GM10266 (cell line): ENCODE data around the gene UBE2J1.

Experiments
- DNase-seq: peaks from one replicate; pipeline ENCODE4 v3.0.0; 2012; ENCODE audit errors: extremely low spot score
- TF ChIP-seq, protein P1 (sequence below): IDR thresholded peaks from 2 replicates; pipeline ENCODE4 v1.5.1; 2012; ENCODE audit warnings: mild to moderate bottlenecking, low read depth; ENCODE audit not compliant: control insufficient read depth, insufficient read depth; ENCODE audit errors: missing control alignments

The UBE2J1 gene

DNA sequence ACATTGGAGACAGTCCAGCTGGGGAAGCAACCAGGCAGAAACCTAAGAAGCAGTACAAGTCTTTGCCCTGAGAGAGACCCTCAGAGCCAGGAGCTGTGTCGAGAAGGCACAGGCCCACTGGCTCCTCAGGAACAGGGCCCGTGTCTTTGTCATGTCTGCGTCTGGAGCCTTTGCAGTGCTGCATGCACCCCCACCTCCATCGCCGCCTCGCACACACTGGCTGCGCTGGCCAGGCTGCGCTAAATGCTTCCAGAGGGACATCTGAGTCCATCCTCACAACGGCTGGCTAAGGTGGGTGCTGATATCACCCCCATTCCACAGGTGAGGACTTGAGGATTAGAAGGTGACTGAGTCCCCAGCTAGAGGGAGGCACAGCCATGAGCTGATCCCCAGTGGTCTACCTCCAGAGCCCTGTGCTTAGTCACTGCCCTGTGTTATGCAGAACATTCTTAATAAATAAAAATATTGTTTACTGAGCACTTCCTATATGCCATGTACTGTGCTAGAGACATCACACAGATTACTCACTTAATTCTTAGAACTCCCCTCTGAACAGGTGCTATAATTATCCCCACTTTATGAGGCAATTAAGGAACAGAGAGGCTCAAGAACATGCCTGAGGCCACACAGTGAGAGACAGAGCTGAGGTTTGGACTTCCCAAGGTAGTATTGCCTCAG lies 65.0 kb downstream of the UBE2J1 start:
- TF ChIP-seq, protein P1, sequence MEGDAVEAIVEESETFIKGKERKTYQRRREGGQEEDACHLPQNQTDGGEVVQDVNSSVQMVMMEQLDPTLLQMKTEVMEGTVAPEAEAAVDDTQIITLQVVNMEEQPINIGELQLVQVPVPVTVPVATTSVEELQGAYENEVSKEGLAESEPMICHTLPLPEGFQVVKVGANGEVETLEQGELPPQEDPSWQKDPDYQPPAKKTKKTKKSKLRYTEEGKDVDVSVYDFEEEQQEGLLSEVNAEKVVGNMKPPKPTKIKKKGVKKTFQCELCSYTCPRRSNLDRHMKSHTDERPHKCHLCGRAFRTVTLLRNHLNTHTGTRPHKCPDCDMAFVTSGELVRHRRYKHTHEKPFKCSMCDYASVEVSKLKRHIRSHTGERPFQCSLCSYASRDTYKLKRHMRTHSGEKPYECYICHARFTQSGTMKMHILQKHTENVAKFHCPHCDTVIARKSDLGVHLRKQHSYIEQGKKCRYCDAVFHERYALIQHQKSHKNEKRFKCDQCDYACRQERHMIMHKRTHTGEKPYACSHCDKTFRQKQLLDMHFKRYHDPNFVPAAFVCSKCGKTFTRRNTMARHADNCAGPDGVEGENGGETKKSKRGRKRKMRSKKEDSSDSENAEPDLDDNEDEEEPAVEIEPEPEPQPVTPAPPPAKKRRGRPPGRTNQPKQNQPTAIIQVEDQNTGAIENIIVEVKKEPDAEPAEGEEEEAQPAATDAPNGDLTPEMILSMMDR, result no peak
- DNase-seq, result no peak

DNA sequence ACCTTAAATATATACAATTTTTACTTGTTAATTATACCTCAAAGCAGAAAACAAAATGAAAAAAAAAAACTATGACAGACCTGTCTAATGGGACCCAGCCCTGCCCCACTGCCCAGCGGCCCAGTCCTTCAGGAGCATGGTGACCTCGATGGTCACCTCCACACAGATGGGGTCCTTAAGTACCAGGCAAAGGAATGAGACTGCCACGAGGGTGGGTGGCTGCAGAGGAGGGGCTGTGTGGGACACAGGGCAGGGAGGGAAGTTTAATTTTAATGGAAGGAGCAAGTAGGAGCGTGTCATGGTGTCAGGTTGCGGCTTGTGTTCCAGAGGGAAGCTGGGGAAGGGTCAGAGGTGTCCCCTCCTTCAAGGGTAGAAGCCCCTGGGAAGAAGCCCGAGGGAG lies 66.0 kb downstream of the UBE2J1 start:
- no peak for DNase-seq
- TF ChIP-seq, protein P1, result no peak

DNA sequence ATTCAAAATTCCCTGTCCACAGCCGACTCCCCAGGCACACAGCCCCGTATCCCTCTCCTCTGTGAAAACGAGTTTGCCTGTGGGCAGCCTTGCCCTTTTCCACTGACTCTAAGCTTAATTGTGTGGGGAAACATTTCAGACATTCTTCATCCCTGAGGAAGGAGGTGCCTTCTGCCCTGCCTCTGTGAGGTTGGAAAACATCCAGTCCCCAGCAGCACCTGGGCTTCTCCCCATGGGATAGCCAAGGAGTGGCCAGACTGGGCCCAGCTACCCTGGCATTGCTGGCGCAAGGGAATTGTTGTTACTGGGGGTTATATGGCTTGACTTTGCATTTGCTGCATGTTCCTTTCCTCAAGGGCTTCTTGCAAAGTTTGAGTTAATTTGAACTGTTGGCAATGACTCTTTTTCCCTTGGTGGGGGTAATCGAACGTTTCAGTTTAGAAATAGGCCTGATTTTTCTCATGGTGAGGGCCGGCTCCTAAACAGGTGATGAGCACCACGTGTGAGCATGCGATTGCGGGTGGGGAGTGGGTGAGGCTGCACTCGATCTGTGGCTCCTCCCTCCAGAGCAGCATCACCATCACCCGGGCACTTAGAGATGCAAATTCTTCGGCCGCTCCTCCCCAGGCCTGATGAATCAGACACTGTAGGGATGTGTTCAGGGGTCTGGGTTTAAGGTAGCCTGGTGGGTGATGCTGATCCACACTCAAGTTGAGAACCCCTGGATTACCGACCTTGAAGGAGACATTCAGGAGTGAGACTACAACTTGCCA lies 67.4 kb downstream of the UBE2J1 start:
- DNase-seq, result no peak
- TF ChIP-seq, protein P1, result no peak

DNA sequence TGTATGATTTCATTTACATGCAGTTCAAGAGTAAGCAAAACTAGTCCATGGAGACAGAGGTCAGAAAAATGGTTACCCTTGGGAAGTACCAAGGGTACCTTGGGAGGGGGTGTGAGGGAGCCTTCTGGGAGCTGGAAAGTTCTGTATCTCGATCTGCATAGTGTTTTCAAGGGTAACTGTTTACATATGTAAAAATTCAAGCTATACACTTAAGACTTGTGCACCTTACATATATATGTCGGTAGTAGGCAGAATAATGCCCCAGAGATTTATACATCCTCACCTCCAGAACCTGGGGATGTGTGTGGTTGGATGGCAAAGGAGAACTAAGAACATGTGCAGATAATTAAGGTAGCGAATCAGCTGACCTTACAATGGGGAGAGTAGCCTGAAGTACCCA lies 68.4 kb downstream of the UBE2J1 start:
- TF ChIP-seq, protein P1, result no peak
- DNase-seq, result no peak

DNA sequence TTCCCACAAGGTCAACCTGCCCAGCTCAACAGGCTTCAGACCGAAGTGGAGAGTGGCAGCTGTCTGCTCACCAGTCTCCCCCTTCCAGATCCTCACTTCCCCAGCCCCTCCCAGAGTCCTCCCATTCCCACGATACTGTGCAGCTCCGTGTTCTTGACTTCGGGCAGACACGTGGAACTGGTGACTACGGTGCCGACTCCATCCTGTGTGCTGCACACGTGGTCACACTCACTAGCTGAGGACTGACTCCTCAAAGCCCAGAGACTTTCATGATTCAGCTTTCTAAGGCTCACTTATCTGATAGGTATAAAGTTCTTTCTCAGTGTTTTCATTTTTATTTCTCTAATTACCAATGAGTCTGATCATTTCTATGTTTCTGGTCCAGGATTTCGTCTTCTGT lies 69.8 kb downstream of the UBE2J1 start:
- no peak for DNase-seq
- TF ChIP-seq, protein P1, result no peak

DNA sequence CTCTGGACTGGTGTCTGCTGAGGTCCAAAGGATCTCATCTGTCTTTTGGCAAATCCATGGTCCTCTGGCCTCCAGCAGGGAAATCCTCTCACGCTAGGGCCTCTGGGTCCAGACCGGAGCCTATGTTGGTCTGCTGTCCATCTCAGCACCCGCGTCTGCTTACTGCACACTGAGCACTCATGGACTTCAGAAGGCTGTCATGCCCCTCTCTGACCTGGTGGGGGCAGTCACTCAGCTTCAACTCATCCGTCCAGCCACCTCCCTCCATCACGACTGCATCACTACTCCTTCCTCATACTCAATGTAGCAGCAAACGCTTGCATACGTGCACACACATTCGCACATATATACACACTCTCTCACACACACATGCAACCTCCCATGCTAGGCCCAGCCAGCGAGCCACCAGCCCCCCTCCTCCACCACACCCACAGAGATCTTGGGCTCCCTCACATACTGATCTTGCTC lies 70.7 kb downstream of the UBE2J1 start:
- DNase-seq, result peak; percentile 83
- TF ChIP-seq, protein P1, result peak; percentile 68

DNA sequence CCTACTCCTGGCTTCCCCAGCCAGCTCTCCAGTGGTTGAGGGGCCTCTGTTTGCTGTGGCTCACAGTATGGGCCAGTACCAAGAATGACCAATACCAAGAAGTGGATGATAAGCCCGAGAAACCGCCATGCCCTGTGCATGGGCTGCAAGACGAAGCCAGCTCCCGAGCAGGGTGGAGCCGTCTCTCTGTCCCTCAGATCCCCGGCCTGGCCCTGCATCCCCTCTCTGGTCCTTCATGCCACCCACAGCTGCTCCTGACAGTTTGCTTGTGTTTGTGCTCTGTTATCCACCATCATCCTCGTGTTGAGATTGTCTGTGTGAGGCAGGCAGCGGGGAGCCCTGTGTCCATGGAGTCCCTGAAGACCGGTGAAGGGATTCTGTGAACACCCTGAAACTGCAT lies 73.6 kb downstream of the UBE2J1 start:
- TF ChIP-seq, protein P1, result no peak

More for the DNA sequence above, 73.6 kb downstream of the UBE2J1 start:
- no peak for DNase-seq
